Measurements from ENCODE around the gene TSR3.
A peak's percentile ranks its signal among the peaks of the same experiment; 100 is the strongest.

The TSR3 gene

DNA sequence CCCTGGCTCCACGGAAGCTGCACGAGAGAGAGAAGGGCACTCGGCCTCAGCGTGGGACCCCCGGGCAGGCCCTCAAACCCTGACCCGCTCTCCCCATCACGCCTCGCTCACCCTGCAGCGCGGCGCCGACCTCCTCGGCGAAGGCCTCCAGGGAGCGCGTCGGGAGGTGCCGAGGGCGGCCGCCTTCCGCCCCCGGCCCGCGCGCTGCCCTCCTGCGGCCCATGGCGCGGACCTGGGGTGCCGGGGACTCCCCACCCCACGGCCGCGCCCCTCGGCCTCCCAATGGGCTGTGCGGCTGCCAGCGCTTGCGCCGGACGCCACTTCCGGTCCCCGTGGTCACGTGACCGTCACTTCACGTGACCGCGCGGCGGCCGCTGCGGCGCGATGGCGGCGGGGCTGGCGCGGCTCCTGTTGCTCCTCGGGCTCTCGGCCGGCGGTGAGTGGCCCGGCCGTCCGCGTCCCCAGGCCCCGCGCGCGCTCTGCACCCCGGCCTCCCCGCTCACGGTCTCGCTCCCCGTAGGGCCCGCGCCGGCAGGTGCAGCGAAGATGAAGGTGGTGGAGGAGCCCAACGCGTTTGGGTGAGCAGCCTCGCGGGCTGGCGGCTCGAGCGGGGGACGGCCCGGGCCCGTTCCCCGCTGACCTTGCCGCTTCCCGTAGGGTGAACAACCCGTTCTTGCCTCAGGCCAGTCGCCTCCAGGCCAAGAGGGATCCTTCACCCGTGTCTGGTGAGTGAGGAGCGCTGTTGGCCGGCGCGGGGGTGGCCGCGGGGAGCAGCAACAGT lies at the start of gene TSR3, which contains the start of gene GNPTG:
TSR3 (minus strand) TSS at position 297 of the 781 bp plus-strand sequence; CDS start at position 223, 74 bp downstream.
GNPTG (plus strand) TSS at position 350 of the 781 bp plus-strand sequence; CDS start at position 385, 35 bp downstream.
- peak; percentile 85 for DNase-seq

DNA sequence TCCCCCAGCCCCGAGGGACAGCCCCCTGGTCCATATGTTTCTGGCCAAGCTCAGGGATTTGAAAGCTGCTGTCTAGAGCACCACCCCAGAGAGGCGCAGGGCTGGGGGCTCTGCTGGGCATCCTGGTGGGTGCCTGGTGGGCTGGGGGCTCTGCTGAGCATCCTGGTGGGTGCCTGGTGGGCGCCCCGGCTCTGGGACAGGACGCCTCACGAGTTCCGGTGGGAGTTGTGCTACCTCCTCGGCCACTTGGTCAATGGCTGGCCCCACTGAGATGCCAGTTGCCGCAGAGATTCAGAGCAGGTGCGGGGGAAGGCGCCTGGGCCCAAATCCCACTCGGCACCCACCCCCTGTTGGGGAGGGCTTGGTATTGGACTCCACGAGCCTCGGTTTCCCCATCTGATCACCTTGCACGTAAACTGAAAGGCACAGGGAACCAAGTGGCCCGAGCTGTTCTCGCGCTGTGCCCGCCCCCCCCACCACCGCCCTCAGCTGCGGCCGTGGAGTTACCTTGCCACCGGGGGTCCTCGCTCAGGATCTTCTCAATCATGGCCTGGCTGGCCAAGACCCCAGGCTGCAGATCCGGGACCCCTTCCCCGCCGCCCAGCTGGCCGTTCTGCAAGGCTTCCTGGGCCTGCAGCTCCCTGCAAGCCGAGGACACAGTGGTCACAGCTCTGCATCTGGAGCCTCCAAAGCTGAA lies 49.5 kb upstream of the TSR3 start:
- DNase-seq = no peak

DNA sequence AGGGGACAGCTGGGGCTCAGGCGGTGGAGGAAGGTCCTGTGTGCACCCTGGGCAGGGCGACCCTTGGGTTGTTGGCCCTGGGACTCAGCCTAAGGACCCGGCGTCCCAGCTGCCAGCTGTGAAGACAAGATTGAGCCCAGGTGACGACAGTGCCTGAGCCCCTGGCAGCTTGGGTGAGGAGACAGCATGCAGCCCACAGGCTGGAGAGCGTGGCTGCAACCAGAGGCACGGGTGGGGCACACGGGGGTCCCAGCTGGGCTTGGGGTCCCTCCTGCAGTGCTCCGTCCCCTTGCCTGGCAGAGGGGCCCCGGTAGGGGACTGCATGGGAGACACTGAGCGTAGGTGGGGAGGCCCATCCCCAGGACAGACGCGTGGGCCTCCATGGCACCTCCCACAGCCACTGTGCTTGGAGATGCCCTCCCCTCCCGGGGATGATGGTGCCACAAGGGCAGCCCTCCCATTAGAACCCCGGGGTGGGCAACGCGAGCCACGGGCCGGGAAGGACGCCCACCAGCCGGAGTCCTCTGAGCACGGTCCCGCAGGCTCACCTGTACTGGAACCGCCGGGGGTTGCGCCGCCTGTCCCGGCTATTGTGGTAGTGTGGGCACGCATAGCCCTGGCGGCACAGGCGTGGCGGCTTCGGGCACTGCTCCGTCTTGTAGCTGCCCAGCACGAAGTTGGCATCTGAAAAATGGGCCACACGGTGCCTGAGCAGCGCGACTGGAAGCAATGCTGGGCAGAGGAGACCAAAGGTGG lies 47.3 kb upstream of the TSR3 start:
- no peak for DNase-seq

DNA sequence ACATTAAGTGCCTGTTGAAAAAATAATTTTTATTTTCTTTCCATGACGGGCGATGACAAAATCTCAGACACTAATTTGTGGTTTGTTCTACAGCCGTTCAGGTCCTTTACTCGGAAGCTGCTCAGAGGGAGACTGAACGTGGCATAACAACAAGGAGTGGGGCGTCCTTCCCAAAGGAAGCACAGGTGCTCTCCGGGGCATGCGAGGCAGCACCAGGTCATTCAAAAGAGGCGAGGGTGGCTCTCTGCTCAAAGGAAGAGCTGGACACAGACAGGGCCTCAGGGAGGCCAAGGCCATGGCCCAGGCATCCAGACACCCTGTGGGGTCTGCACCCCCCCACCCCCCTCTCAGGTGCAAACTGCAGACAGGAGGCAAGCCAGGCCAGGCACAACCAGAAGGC lies 46.7 kb upstream of the TSR3 start:
- no peak for DNase-seq

DNA sequence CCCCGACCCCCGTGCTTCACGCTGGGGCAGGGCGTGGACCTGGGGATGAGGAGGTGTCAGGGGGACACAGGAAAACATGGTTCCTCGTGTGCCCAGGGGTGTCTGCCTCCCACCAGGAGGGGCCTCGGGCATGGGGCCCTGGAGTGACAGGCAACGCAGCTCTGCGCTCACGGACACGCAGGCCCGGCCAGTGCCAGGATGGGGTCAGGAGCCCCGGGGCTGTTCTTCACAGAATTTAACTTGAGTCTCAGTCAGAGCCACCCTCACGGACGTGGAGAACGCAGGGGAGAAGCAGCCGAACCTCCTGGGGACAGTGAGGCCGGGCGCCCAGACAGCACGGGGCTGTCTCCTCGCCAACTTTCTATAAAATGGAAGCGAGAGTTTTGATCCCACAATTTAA lies 46.1 kb upstream of the TSR3 start:
- DNase-seq = no peak

DNA sequence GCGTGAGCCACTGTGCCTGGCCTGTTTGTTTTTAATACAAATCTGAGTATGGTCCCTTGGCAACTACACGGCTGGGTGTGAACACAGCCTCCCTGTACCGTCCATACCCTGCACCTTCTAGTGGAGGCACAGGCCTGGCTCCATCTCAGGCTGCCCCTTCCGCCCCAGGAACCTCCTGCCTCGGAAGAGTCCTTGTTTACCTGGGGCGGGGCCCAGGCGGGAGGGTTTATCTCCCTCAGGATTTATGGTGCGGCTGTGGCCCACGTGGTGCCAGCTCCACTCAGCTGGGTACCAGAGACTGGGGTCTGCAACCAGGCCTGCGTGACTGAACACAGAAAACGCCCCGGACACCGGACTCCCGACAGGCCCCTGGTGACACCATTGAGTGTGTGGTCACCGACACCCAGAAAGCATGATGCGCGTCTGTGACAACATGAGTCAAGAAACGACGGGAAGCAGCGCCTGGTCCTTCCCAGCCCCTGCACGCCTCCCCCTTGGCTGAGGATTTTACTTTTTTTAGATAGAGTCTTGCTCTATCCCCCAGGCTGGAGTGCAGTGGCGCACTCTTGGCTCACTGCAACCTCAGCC lies 43.9 kb upstream of the TSR3 start:
- DNase-seq = no peak

DNA sequence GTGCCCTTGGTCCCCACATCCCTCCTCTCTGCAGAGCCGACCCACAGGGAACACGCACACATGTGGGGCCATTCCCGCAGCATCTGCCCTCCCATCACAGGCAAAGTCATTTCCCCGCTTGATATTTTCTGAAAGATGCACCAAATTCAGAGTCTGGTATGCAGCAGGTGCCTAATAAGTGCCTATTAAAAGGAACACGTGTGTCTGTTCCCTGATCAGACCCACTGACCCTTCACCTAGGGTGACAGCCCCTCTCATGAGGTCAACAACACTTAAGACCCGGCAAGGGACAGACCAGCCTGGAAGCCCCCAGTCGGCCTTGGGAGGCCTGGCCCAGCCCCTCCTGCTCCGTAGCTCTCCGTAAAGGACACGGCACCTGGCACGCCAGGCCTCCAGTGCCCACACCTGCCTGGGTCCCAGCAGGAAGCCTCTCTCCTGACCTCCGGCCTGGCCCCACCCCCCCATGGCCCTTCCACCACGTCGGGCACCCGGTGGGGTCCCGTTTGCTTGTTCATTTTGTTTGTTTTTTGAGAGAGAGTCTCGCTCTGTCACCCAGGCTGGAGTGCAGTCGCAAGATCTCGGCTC lies 42.8 kb upstream of the TSR3 start:
- DNase-seq = no peak

DNA sequence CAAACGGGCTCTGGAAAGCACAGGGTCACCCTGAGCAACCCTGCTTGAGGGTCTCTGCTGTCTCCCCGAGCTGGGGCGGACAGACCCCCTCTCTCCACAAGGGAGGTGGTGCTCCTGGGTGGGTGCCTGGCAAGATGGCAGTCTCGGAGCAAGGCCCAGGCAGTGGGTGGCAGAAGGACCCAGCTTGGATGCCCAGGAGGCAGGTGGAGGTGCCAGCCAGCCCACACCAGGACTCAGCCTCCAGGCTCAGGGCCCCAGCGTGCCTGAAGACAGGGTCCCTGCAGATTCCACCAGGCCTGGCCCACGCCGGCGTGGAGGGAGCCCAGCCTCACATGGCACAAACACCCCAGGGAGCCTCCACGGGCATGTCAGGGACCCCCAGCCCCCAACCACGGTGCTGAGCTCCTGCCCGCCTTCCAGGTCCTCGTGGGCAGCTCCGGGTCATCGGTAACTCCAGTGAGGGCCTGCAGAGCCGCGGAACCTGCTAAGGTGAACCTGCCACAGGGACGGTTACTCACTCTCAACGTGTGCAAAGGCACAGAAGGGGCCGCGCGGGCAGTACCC lies 42.0 kb upstream of the TSR3 start:
- no peak for DNase-seq

DNA sequence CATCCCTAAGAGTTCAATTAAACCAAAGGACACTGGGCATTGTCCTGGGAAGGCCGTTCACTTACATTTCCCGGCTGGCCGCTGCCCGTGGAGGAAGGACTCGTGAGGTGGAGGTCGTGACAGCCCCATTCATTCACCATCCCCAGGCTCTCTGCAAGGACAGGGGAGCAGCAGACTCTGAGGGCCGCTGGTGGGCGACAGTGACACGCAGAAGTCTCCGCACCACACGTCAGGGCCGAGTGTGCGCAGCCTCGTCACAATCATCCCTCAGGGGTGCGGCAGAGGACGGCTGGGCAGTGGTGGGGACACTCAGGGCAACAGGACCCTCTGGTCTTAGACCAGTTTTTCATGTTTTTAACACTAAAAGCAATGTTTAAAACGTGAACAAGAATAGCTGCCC lies 41.1 kb upstream of the TSR3 start:
- DNase-seq = no peak

DNA sequence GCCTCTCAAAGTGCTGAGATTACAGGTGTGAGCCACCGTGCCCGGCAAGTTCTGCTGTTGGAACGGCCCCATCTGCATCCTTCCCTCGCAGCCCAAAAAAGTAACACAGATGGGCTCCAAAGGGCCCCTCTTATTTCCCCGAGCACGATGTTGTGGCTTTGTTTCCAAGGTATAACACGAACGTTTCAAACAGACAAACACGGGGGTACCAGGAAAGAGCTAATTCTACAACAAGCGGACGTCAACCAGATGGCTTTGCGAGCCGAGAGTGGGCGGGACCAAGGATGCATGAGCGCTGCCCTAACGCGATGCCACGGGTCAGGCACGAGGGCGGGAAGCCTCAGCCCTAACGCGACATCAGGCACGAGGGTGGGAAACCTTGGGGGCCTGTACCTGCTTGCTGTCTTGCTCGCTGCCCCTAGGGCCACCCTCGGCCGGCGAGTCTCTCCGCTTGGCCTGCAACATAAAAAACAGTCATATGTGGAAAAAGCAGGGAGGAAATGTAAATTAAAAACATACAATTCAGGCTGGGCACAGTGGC lies 38.6 kb upstream of the TSR3 start:
- DNase-seq = no peak

DNA sequence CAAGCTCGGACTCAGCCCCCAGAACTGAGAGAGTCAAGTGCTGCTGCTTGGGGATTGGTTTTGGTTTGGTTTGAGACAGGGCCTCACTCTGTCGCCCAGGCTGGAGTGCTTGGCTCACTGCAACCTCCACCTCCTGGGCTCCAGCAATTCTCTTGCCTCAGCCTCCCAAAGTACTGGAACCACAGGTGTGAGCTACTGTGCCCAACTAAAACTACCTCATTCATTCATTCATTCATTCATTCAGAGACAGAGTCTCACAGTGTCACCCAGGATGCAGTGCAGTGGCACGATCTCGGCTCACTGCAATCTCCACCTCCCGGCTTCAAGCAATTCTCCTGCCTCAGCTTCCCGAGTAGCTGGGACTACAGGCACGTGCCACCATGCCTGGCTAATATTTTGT lies 38.1 kb upstream of the TSR3 start:
- no peak for DNase-seq

DNA sequence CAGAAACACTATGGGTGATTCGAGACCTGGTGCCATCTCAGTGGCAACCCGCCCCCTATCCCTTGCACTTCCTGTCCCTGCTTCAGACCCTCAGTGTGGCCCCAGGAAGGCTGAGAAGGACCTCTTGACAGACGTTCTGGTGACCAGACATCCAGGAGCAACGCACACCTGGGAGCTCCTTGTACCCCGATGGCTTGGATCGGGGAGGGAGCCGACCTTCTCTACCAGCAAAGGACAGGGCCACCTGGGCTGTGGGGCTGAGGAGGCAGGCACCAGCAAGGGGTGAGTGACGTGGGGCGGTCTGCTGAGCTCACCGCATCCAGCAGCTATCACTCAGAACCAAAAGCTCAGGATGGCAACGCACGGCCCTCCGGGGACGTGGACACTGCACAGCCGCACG lies 35.7 kb upstream of the TSR3 start:
- no peak for DNase-seq

DNA sequence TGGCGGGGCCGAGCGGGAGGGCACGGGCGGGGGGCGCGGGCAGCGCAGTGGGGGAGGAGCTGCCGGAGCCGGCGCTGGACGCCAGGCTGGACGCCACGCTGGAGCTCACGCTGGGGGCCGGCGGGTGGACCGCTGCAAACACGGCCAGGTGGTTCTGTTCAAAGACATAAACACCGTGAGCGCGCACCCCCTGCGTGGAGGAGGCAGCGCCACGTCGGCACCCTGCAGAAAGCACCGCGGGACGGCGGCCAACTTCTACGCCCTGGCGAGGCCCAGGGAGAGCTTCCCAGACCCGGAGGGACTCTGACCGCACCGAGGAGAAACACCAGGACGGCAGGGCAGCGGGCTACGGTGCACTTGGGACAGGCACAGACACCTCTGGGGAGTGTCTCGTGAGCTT lies 33.6 kb upstream of the TSR3 start:
- no peak for DNase-seq

DNA sequence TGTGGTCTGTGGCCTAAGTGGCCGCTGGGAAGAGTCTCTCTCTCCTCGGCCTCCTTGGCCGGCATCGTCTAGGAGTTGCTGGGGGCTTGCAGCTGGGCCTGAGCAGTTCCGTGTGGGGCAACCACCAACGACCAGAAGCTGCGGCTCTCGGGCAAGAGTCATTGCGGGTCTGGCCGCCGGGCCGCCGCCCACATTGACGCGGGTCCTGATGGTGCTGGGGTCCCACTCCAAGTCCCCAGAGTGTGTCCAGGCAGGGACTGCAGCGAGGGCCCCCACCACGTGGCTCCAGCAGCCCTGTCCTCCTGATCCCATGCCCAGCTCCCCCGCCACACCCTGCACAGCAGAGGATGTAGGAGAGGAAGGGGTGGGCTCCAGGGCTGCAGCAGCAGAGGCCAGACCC lies 31.9 kb upstream of the TSR3 start:
- no peak for DNase-seq

DNA sequence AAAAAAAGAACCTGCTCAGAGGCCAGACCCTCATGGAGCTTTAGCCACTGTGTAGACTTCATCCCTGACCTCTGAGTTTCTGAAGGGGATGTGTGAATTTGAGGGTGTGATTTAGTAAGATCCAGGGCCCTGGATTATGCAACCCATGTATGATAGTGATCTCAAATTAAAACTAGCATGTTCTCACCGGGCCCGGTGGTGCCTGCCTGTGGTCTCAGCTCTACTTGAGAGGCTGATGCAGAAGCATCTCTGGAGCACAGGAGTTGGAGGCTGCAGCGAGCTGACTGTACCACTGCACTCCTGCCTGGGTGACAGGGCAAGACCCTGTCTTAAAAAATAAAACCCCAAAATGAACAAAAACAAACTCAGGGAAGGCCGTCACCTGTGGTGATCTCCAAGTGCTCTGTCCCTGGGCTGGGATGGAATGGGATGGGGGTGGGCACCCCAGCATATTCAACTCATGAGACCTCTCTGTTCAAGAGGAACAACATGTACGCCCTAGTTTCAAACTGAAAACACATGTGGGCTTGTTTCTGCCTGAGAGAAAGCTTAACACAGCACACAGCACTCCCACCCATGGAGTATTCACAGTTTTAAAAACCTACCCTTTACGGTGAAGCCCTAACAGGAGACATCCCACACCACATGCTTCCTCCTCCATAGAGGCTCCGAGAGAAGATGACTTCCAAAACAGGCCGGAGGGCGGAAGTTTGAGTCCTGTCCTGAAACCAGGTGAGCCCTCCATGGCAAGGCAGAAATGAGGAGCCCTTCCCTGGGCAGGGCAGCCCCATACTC lies 30.1 kb upstream of the TSR3 start:
- no peak for DNase-seq

DNA sequence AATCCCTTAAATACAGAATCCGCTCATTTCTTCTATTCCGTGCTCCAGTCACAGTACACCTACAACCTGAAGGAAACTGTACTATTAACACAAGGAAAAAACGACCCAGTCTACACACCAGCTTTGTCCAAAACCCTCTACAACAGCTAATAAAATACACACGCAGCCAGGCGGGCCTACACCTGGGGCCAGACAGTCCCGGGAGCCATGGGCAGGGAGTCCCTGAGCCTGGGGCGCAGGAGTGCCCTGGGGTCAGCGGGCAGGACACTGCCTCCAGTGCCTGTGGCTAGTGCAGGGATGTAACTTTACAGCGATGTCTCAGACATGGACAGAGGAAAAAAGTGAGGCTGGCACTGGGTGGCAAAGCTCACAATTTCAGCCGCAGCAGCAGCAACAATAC lies 28.5 kb upstream of the TSR3 start:
- DNase-seq = no peak

DNA sequence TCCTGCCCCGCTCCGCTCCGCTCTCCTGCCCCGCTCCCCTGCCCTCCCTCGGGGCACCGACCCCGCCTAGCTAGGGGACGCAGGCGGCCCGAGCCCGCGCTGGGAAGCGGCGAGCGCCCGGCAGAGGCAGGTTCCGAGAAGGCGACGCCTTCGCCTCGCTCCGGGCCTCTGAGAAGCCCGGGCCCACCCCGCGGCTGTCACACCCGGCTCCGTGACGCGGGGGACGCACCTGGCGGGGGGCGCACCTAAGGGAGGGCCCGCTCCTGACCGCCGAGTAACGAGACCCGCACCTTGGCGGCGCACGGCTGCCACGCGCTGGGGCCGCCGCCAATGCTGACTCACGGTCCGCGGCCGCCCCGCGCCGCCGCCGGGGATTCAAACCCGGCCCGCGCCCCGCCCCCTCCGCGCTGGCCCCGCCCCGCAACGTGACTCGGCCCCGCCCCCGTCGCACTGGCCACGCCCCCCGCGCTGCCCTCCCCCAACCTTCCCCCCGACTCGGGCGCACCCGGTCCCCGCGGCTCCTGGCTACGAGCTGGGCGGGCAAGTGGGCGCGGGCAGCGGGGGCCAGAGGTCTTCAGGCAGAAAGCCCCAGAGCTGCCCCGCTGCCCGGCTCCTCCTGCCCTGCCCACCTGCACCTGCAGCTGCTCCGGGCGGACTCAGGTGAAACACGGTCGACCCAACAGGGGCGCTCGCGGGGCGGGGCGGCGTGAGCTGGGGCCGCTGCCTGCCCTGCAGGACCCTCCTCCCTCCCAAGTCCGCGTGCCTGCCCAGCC lies 27.8 kb upstream of the TSR3 start:
- peak; percentile 76 for DNase-seq

DNA sequence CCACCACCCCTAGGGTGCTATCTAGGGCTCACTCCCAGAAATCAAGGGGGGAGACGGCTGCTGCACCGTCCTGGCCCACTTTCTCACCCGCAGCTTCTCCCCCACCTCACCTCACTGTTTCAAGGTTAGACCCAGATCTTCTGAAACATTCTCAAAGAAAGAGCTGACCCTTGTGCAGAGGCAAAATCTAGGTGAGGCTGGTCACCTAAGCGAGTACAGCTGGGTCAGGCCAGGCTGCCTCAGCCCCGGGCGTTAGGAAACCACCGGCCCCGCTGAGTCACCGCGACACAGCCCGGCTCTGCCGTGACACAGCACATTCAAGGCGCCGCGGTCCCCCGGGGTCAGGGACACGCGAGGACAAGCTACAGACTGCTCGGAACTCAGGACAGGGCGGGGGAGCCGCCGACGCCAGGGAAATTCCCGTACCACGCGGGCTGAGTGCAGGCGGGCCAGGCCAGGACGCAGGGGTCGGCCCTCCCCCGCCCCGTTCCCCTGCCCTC lies 27.2 kb upstream of the TSR3 start:
- peak; percentile 68 for DNase-seq

DNA sequence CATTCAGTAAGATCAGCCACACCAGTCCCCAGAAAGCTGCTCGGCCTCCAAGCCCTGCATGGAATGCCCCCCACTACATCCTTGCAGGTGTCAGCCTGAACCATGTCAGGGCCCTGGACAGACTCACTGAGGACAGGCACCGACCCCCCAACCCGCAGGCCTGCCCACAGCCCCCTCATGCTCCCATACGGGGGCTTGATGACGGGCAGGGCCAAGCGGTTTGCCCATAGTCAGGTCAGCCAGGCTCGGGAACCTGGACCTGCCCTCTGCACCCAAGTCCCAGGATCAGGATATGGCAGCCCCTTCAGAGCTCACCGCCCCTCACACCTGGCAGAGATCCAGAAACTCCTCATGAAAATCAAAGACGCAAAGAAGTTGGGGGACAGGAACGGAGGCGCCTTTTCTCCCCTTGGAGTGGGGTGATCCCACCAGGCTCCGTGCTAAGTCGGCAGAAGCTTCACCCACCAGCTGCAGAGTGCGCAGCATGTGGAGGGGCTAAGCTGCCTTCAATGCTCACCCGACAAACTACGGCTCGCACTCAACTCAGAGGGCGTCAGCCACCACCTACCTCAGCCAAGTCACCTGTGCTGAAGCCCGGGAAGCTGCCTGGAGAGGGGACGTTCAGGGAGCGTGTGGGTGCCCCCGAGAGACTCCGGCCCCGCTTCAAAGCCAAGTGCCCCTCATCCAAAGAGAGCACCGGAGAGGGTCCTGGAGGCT lies 26.6 kb upstream of the TSR3 start:
- DNase-seq = no peak

Measured in activated CD4-positive, alpha-beta T cell treated with anti-CD3 and anti-CD28 coated beads, Interleukin-2, amount 50 U/mL, for 16 hours (primary cell).